GM19328 (cell line): ENCODE data around the gene HRG.
"Not testable (repeated sequence)": the region's sequence is repeated elsewhere in the genome, so short reads cannot be mapped to it uniquely, and the experiment has no call there.

Experiments
- ATAC-seq: cut with Tn5 transposase; IDR thresholded peaks from one replicate; pipeline ENCODE4 v1.9.1; 2021; ENCODE audit warnings: mild to moderate bottlenecking, moderate library complexity; ENCODE audit not compliant: unreplicated experiment

The HRG gene

GRCh38 chr3:186665625-186666188, at the start of gene HRG:
HRG (plus strand) TSS chr3:186666014; CDS start chr3:186666032, 18 bp downstream.
- ATAC-seq = no peak

GRCh38 chr3:186616299-186616617, 49.6 kb upstream of the HRG start:
- no peak for ATAC-seq

GRCh38 chr3:186617036-186617946, 48.5 kb upstream of the HRG start:
- ATAC-seq = peak; percentile 75

- ATAC-seq = no peak
Observed at GRCh38 chr3:186618318-186618938, 47.4 kb upstream of the HRG start.

- no peak for ATAC-seq
Observed at GRCh38 chr3:186619787-186620212, 46.0 kb upstream of the HRG start.

GRCh38 chr3:186620213-186621092, 45.4 kb upstream of the HRG start:
- no peak for ATAC-seq

- ATAC-seq = no peak
Observed at GRCh38 chr3:186621894-186622650, 43.7 kb upstream of the HRG start.

- ATAC-seq = no peak
Observed at GRCh38 chr3:186622651-186623310, 43.0 kb upstream of the HRG start.

GRCh38 chr3:186624598-186624997, 41.2 kb upstream of the HRG start:
- ATAC-seq = no peak

GRCh38 chr3:186625600-186626042, 40.2 kb upstream of the HRG start:
- no peak for ATAC-seq

- ATAC-seq = no peak
Observed at GRCh38 chr3:186626254-186626847, 39.5 kb upstream of the HRG start.

- no peak for ATAC-seq
Observed at GRCh38 chr3:186627852-186628414, 37.9 kb upstream of the HRG start.

- no peak for ATAC-seq
Observed at GRCh38 chr3:186628756-186629155, 37.1 kb upstream of the HRG start.

GRCh38 chr3:186630950-186631641, 34.7 kb upstream of the HRG start:
- ATAC-seq = no peak

GRCh38 chr3:186633481-186633880, 32.3 kb upstream of the HRG start:
- no peak for ATAC-seq

GRCh38 chr3:186634207-186634606, 31.6 kb upstream of the HRG start:
- ATAC-seq = not testable (repeated sequence)

GRCh38 chr3:186635532-186635931, 30.3 kb upstream of the HRG start:
- no peak for ATAC-seq

GRCh38 chr3:186636536-186636935, 29.3 kb upstream of the HRG start:
- no peak for ATAC-seq
